ENCODE measurements around the gene ANTXR1.

The ANTXR1 gene

GRCh38 chr2:69196327-69197117 is 183.5 kb downstream of the ANTXR1 start:
- H3K36me3 Mint-ChIP-seq (ENCODE audit: low read depth), result peaks cover 74% of the 10 kb centered on the region
- H3K4me1 Mint-ChIP-seq, result peaks cover 18% of the 10 kb centered on the region
- H3K4me3 Mint-ChIP-seq, result no peak overlapping the region
- TF ChIP-seq, protein P1, sequence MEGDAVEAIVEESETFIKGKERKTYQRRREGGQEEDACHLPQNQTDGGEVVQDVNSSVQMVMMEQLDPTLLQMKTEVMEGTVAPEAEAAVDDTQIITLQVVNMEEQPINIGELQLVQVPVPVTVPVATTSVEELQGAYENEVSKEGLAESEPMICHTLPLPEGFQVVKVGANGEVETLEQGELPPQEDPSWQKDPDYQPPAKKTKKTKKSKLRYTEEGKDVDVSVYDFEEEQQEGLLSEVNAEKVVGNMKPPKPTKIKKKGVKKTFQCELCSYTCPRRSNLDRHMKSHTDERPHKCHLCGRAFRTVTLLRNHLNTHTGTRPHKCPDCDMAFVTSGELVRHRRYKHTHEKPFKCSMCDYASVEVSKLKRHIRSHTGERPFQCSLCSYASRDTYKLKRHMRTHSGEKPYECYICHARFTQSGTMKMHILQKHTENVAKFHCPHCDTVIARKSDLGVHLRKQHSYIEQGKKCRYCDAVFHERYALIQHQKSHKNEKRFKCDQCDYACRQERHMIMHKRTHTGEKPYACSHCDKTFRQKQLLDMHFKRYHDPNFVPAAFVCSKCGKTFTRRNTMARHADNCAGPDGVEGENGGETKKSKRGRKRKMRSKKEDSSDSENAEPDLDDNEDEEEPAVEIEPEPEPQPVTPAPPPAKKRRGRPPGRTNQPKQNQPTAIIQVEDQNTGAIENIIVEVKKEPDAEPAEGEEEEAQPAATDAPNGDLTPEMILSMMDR (IDR thresholded peaks at IDR 0.05; ENCODE audit: unreplicated experiment in 3 of 3), result no peak
- no peaks in the 10 kb centered on the region for H3K27me3 Mint-ChIP-seq (ENCODE audit: low read depth)
- no peaks in the 10 kb centered on the region for H3K9me3 Mint-ChIP-seq
- peak overlapping the region in 2 of 3 experiments; percentile 46 to 79 for H3K27ac Mint-ChIP-seq

DNA sequence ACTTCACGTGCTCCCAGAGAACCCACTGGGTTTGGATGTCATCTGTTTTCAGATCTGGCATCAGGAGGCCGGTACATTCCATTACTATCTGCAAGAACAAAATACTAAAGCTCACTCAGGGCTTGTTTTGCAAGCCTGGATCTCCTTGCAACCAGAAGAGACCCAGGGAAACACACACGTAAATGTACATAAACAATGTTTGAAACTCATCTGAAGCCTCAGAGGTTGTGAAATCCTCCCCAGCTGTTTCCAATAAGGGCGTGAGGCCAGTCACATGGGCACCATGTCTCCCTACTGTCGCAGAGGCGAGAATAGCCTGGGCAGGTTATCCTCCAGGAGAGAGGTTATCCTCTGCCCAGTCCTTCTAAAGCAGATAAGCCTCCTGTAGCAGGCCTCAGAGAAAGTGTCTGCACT is 187.1 kb downstream of the ANTXR1 start:
- H3K4me3 Mint-ChIP-seq, result no peak overlapping the region
- H3K36me3 Mint-ChIP-seq (ENCODE audit: low read depth), result peaks cover 55% of the 10 kb centered on the region
- no peaks in the 10 kb centered on the region for H3K27me3 Mint-ChIP-seq (ENCODE audit: low read depth)
- no peak overlapping the region for H3K27ac Mint-ChIP-seq
- peaks cover 20% of the 10 kb centered on the region for H3K4me1 Mint-ChIP-seq
- TF ChIP-seq, protein P1 (IDR thresholded peaks at IDR 0.05; ENCODE audit: unreplicated experiment in 3 of 3), result no peak
- H3K9me3 Mint-ChIP-seq, result no peaks in the 10 kb centered on the region

DNA sequence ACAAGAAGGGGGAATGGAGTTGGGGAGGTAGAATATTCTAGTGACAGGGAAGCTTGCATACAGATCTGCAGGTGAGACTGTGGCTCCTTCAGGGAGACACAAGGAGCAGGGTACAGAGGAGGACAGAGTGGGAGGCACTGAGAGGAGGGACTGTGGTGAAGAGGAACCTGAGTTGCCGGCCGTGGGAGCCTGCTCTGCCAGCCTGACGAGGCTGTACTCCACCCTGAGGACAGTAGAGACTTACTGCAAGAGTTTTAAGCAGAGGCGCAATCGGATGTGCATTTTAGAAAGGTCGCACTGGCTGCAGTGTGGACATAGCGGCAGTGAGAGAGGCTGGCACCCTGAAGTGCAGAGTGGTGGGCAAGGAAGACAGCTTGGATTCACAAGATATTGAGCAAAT is 188.3 kb downstream of the ANTXR1 start:
- H3K27me3 Mint-ChIP-seq (ENCODE audit: low read depth), result no peaks in the 10 kb centered on the region
- peaks cover 14% of the 10 kb centered on the region for H3K4me1 Mint-ChIP-seq
- TF ChIP-seq, protein P1 (IDR thresholded peaks at IDR 0.05; ENCODE audit: unreplicated experiment in 3 of 3), result no peak
- peaks cover 47% of the 10 kb centered on the region for H3K36me3 Mint-ChIP-seq (ENCODE audit: low read depth)
- no peak overlapping the region for H3K27ac Mint-ChIP-seq
- no peaks in the 10 kb centered on the region for H3K9me3 Mint-ChIP-seq
- no peak overlapping the region for H3K4me3 Mint-ChIP-seq

- TF ChIP-seq, protein P1 (IDR thresholded peaks at IDR 0.05; ENCODE audit: unreplicated experiment in 3 of 3), result no peak
- H3K4me3 Mint-ChIP-seq, result no peak overlapping the region
- H3K36me3 Mint-ChIP-seq (ENCODE audit: low read depth), result peaks cover 42% of the 10 kb centered on the region
- H3K27me3 Mint-ChIP-seq (ENCODE audit: low read depth), result no peaks in the 10 kb centered on the region
- H3K9me3 Mint-ChIP-seq, result no peaks in the 10 kb centered on the region
- no peak overlapping the region for H3K27ac Mint-ChIP-seq
- peaks cover 13% of the 10 kb centered on the region for H3K4me1 Mint-ChIP-seq
These were observed 189.3 kb downstream of the ANTXR1 start for GRCh38 chr2:69202327-69202726.

- Mint-ChIP-seq H3K4me1 (peaks cover 13% of the 10 kb centered on the region), H3K27me3 (ENCODE audit: low read depth) (no peaks in the 10 kb centered on the region), H3K36me3 (ENCODE audit: low read depth) (peaks cover 39% of the 10 kb centered on the region), H3K27ac (peak overlapping the region in 1 of 3 experiments; percentile 11), H3K9me3 (no peaks in the 10 kb centered on the region), H3K4me3 (no peak overlapping the region)
- TF ChIP-seq, protein P1 (IDR thresholded peaks at IDR 0.05; ENCODE audit: unreplicated experiment in 3 of 3), result no peak
These were observed 190.4 kb downstream of the ANTXR1 start for GRCh38 chr2:69203166-69203985.
